ENCODE measurements around the gene IFI44. TPM values are rescaled to one million over a fixed set of nuclear protein-coding genes. Genes with fewer than 3 reads are reported as not detected.
A peak's percentile ranks its signal among the peaks of the same experiment; 100 is the strongest.

The IFI44 gene, protein sequence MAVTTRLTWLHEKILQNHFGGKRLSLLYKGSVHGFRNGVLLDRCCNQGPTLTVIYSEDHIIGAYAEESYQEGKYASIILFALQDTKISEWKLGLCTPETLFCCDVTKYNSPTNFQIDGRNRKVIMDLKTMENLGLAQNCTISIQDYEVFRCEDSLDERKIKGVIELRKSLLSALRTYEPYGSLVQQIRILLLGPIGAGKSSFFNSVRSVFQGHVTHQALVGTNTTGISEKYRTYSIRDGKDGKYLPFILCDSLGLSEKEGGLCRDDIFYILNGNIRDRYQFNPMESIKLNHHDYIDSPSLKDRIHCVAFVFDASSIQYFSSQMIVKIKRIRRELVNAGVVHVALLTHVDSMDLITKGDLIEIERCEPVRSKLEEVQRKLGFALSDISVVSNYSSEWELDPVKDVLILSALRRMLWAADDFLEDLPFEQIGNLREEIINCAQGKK
- total RNA-seq (2013; cell fraction: nucleolus; rRNA removed) = 142 and 145 TPM in 2 replicates
- 67.2 and 97.3 TPM in 2 replicates for total RNA-seq (2014; rRNA removed)
- total RNA-seq (2014; rRNA removed; fragmentation: Illumina TruSeq; extraction: Trizol) = 106 and 119 TPM in 2 replicates
- 74.0 and 79.2 TPM in 2 replicates for total RNA-seq (2021)
- polyA plus RNA-seq (2011; ENCODE audit: low read depth) = 56.8 TPM
- polyA plus RNA-seq (2011; rRNA removed) = 272 and 466 TPM in 2 replicates
- 65.6 and 77.9 TPM in 2 replicates for polyA plus RNA-seq (2011; cell fraction: cytosol; rRNA removed)
- polyA plus RNA-seq (2011; cell fraction: nucleus; rRNA removed) = 234 and 256 TPM in 2 replicates
- 83.6 and 95.2 TPM in 2 replicates for polyA plus RNA-seq (2012)
- polyA plus RNA-seq (2014; fragmentation: Illumina TruSeq; extraction: Trizol) = 120 and 175 TPM in 2 replicates
- 100 to 1,000 TPM in 1 of 2 experiments, 10 to 100 TPM in 1; 75.6 to 125 TPM for polyA plus RNA-seq (2014; fragmentation: Nextera tagmentation; extraction: Ambion mirVana)
- 111 and 139 TPM in 2 replicates for polyA plus RNA-seq (2014; rRNA removed)
- 10 to 100 TPM; 37.7 to 40.9 TPM for polyA plus RNA-seq (2016; fragmentation: Nextera tagmentation; extraction: Ambion mirVana)
- polyA minus RNA-seq (2011; rRNA and poly(A)+ RNA removed) = 94.7 and 151 TPM in 2 replicates
- 40.8 and 52.7 TPM in 2 replicates for polyA minus RNA-seq (2011; cell fraction: cytosol; rRNA and poly(A)+ RNA removed)
- polyA minus RNA-seq (2011; cell fraction: nucleus; rRNA and poly(A)+ RNA removed) = 112 and 120 TPM in 2 replicates
- percentile 98 among the genes with signal in this experiment for Bru-seq, nascent RNA
- BruChase-seq, experiment 1, labeled RNA remaining after a 6-hour chase = percentile 98 among the genes with signal in this experiment
- BruChase-seq, experiment 2, labeled RNA remaining after a 2-hour chase = percentile 99 among the genes with signal in this experiment
- long read RNA-seq, experiment 1, transcript IFI44-201 (9 exons, 1,687 nt) = major isoform, 18 of 29 reads
- long read RNA-seq, experiment 1, partial matches to known transcripts = 2 of 29 reads
- long read RNA-seq, experiment 1, other reads (novel, unspliced or antisense) = 7 of 29 reads
- long read RNA-seq, experiment 2, transcript IFI44-201 (9 exons, 1,687 nt) = major isoform, 503 of 658 reads
- long read RNA-seq, experiment 2, transcript IFI44-209 (7 exons, 1,117 nt) = minor isoform, 7 of 658 reads
- long read RNA-seq, experiment 2, partial matches to known transcripts = 26 of 658 reads
- long read RNA-seq, experiment 2, other reads (novel, unspliced or antisense) = 117 of 658 reads

- intact Hi-C loops (cut with micrococcal nuclease; ENCODE audit: unreplicated experiment) (loop anchor here (1.0 to 5.0 kb wide), 3 partner anchors 29 to 672 kb away; partner anchors contain the start of genes FUBP1 and IFI44L), in situ Hi-C loops (cut with MboI) (loop anchor here (25.0 kb wide), 1 partner anchor 887 kb away; the partner anchor contains the start of gene USP33)
- Histone ChIP-seq H3K4me2 (ENCODE audit: control insufficient read depth, insufficient read depth) (peak within 1 kb of the TSS; percentile 78), H3K4me1 (ENCODE audit: control insufficient read depth, insufficient read depth, low read length) (no peaks in the 10 kb centered on the region), H3K79me2 (ENCODE audit: control insufficient read depth, insufficient read depth, low read length) (peaks cover 56% of the 10 kb centered on the region), H3K27ac (ENCODE audit: control insufficient read depth, insufficient read depth) (peak within 1 kb of the TSS; percentile 82), H3K36me3 (ENCODE audit: control insufficient read depth in 2 of 2, insufficient read depth in 2 of 2, low read length in 1 of 2) (peaks cover 0 to 15% of the 10 kb centered on the region in 2 experiments; a peak in 1 of 4 replicates), H3K4me3 (peak within 1 kb of the TSS; percentile 95), H2AFZ (ENCODE audit: control insufficient read depth, low read depth, low read length) (0 out of 2 replicates have a peak within 1 kb of the TSS, but pooled peaks have one; percentile 3), H4K20me1 (ENCODE audit: control insufficient read depth, insufficient read depth) (no peaks in the 10 kb centered on the region), H3K27me3 (replicated peaks in 1 of 2; ENCODE audit: control insufficient read depth in 2 of 2, insufficient read depth in 2 of 2, low read length in 1 of 2) (no peaks in the 10 kb centered on the region), H3K9me3 (replicated peaks; ENCODE audit: control insufficient read depth, insufficient read depth, low read length) (peaks cover 25% of the 10 kb centered on the region), H3K9ac (ENCODE audit: control insufficient read depth, insufficient read depth, low read length) (peak within 1 kb of the TSS; percentile 84)
- SMC1A ChIA-PET (ENCODE audit: uncharacterized antibody, unreplicated experiment) = interaction anchor here (0.7 to 2.4 kb wide), 12 partner anchors 10 to 672 kb away, joined by 3 to 22 read pairs (median 7); partner anchors contain the start of genes DNAJB4 and IFI44L
- peak; percentile 91 for FAIRE-seq
- no TSS peak for BruUV-seq (replicated peaks)
- CTCF ChIA-PET = interaction anchor here (0.8 to 1.4 kb wide), 6 partner anchors 13 to 671 kb away, joined by 3 to 8 read pairs (median 4); partner anchors contain the start of genes FUBP1 and IFI44L
- ATAC-seq = peak; percentile 72
- RAD21 ChIA-PET (ENCODE audit: unreplicated experiment) = interaction anchor here (1.0 to 2.0 kb wide), 11 partner anchors 8 to 44 kb away, joined by 3 to 18 read pairs (median 4); partner anchors contain the start of gene IFI44L
- DNase-seq (ENCODE audit: low read depth, low spot score) = peak; percentile 75
- POLR2A ChIA-PET = interaction anchor here (0.7 to 1.8 kb wide), 7 partner anchors 17 to 645 kb away, joined by 3 to 32 read pairs (median 4); partner anchors contain the start of genes DNAJB4 and IFI44L
- TF ChIP-seq POLR2AphosphoS2 (IDR thresholded peaks at IDR 0.05; ENCODE audit: low read depth, low read length) = peak; percentile 75; the same call in 1 of the 2 replicates
- TF ChIP-seq CUX1 (IDR thresholded peaks at IDR 0.05; ENCODE audit: insufficient replicate concordance, low read depth, low read length) = no peak
- peak; percentile 66; the same call in 1 of the 3 replicates for TF ChIP-seq POU2F2 (IDR thresholded peaks at IDR 0.05; ENCODE audit: borderline replicate concordance, low read depth, low read length)
- TF ChIP-seq SMC3 (IDR thresholded peaks at IDR 0.05; ENCODE audit: borderline replicate concordance, low read length) = no peak
- peak; percentile 98 for TF ChIP-seq POLR2AphosphoS5 (IDR thresholded peaks at IDR 0.05; ENCODE audit: low read length)
- TF ChIP-seq MTA2 (IDR thresholded peaks at IDR 0.05; ENCODE audit: low read depth) = no peak
- TF ChIP-seq PAX5 (IDR thresholded peaks at IDR 0.05; ENCODE audit: borderline replicate concordance, low read depth, low read length) = peak; percentile 36; the same call in 1 of the 2 replicates
- no peak for TF ChIP-seq KDM1A (IDR thresholded peaks at IDR 0.05; ENCODE audit: borderline replicate concordance)
- 0 out of 2 replicates have a peak, but pooled peaks have one; percentile 70 for TF ChIP-seq CHD1 (IDR thresholded peaks at IDR 0.05; ENCODE audit: low read depth, low read length)
- TF ChIP-seq PAX8 (IDR thresholded peaks at IDR 0.05) = no peak
- no peak for TF ChIP-seq IRF3 (IDR thresholded peaks at IDR 0.05)
Measured at GRCh38 chr1:78649628-78650027, at the start of gene IFI44. Gene IFI44 (plus strand): TSS chr1:78649831. CDS start chr1:78650196, 365 bp downstream.
